GM12891 (cell line): ENCODE measurements around the gene CHRNB1.
A peak's percentile ranks its signal among the peaks of the same experiment; 100 is the strongest.
"Not testable (repeated sequence)": the region's sequence is repeated elsewhere in the genome, so short reads cannot be mapped to it uniquely, and the experiment has no call there.

Experiments used
- DNase-seq: peaks from one replicate; pipeline ENCODE4 v3.0.0; 2011; ENCODE audit warnings: low spot score; ENCODE audit not compliant: insufficient read length
- FAIRE-seq: peaks from 2 replicates; lab custom pipeline; 2011; peaks lifted over from hg19 to GRCh38; lab: Jason Lieb, UNC
- PAX5 ChIP-seq: IDR thresholded peaks from 2 replicates; pipeline ENCODE4 v1.6.1; 2011; ENCODE audit warnings: low read length, moderate library complexity, mild to moderate bottlenecking; ENCODE audit not compliant: insufficient read depth, severe bottlenecking
- POLR2A ChIP-seq: IDR thresholded peaks from 2 replicates; pipeline ENCODE4 v1.6.1; 2011; ENCODE audit warnings: low read depth, low read length, control low read depth
- POLR2AphosphoS5 ChIP-seq: IDR thresholded peaks from 2 replicates; pipeline ENCODE4 v1.6.1; 2011; ENCODE audit warnings: low read depth, low read length, control low read depth
- POU2F2 ChIP-seq: IDR thresholded peaks from 2 replicates; pipeline ENCODE4 v1.6.1; 2011; ENCODE audit warnings: low read depth, mild to moderate bottlenecking, control low read depth, low read length, moderate library complexity
- SPI1 ChIP-seq: IDR thresholded peaks from 2 replicates; pipeline ENCODE4 v1.6.1; 2011; ENCODE audit warnings: low read depth, low read length, control low read depth
- TAF1 ChIP-seq: IDR thresholded peaks from 2 replicates; pipeline ENCODE4 v1.6.1; 2011; ENCODE audit warnings: low read depth, low read length, control low read depth

CHRNB1 gene

GRCh38 chr17:7465597-7466275 lies 20.9 kb downstream of the CHRNB1 start:
- FAIRE-seq: no peak
- TF ChIP-seq POU2F2 (no peak), POLR2A (no peak), PAX5 (no peak), SPI1 (no peak), TAF1 (no peak), POLR2AphosphoS5 (no peak)
- DNase-seq: no peak

- DNase-seq (no peak), FAIRE-seq (no peak)
- no peak for TF ChIP-seq SPI1
- TF ChIP-seq PAX5: no peak
- TF ChIP-seq POU2F2: no peak
- TF ChIP-seq POLR2AphosphoS5: no peak
- no peak for TF ChIP-seq POLR2A
- no peak for TF ChIP-seq TAF1
Measured at GRCh38 chr17:7466318-7466638, 21.4 kb downstream of the CHRNB1 start.

GRCh38 chr17:7466639-7467341 lies 21.9 kb downstream of the CHRNB1 start:
- FAIRE-seq (no peak), DNase-seq (no peak)
- TF ChIP-seq SPI1 (no peak), PAX5 (no peak), POLR2AphosphoS5 (no peak), POLR2A (no peak), POU2F2 (no peak), TAF1 (no peak)

- peak; percentile 17; the same call in 1 of the 2 replicates for TF ChIP-seq POU2F2
- TF ChIP-seq PAX5: no peak
- TF ChIP-seq SPI1: no peak
- TF ChIP-seq TAF1: no peak
- no peak for TF ChIP-seq POLR2A
- no peak for TF ChIP-seq POLR2AphosphoS5
- DNase-seq (no peak), FAIRE-seq (no peak)
Measured at GRCh38 chr17:7467498-7467897, 22.6 kb downstream of the CHRNB1 start.

- TF ChIP-seq POU2F2: no peak
- no peak for TF ChIP-seq SPI1
- TF ChIP-seq POLR2AphosphoS5: no peak
- TF ChIP-seq PAX5: no peak
- no peak for TF ChIP-seq TAF1
- TF ChIP-seq POLR2A: no peak
- no peak for FAIRE-seq
- no peak for DNase-seq
Measured at GRCh38 chr17:7468290-7468689, 23.4 kb downstream of the CHRNB1 start.

- FAIRE-seq (no peak), DNase-seq (no peak)
- no peak for TF ChIP-seq SPI1
Measured at GRCh38 chr17:7468804-7469389, 24.0 kb downstream of the CHRNB1 start.

- not testable (repeated sequence) for FAIRE-seq, DNase-seq
Measured at GRCh38 chr17:7469843-7470242, 25.0 kb downstream of the CHRNB1 start.

GRCh38 chr17:7470457-7470973 lies 25.7 kb downstream of the CHRNB1 start:
- not testable (repeated sequence) for DNase-seq, FAIRE-seq

GRCh38 chr17:7471729-7472128 lies 26.9 kb downstream of the CHRNB1 start:
- DNase-seq: no peak
- TF ChIP-seq TAF1: no peak
- TF ChIP-seq SPI1: no peak
- no peak for TF ChIP-seq POLR2A
- no peak for TF ChIP-seq POLR2AphosphoS5
- no peak for TF ChIP-seq POU2F2
- TF ChIP-seq PAX5: no peak
- FAIRE-seq: no peak

GRCh38 chr17:7474767-7475166 lies 29.9 kb downstream of the CHRNB1 start:
- not testable (repeated sequence) for FAIRE-seq

More at GRCh38 chr17:7474767-7475166, 29.9 kb downstream of the CHRNB1 start:
- not testable (repeated sequence) for DNase-seq
